PC-9 (cell line): ENCODE measurements around the gene BTAF1. TPM values are rescaled to one million over a fixed set of nuclear protein-coding genes. Genes with fewer than 3 reads are reported as not detected.

Experiments used
- BruUV-seq: library from RNA; stranded (reverse); fragments of 400-500 nt; replicated peaks from 2 replicates; lab custom pipeline; 2021; lab: Mats Ljungman, UMichigan
- CTCF ChIA-PET: fragments of 300-600 bp; sonication (Branson Sonifier 250); formaldehyde crosslinking; loops from one replicate; lab custom pipeline; 2022; ENCODE audit warnings: antibody characterized with exemption; lab: Charles Lee
- POLR2A ChIA-PET: fragments of 300-600 bp; sonication (Branson Sonifier 250); formaldehyde crosslinking; loops from one replicate; lab custom pipeline; 2022; ENCODE audit warnings: antibody characterized with exemption; ENCODE audit not compliant: unreplicated experiment; lab: Charles Lee
- DNase-seq, 2 experiments: peaks; one replicate each; pipeline versions ENCODE4 v3.0.0 to v3.0.0-alpha.2; 2015 to 2022; ENCODE audit warnings: mixed read lengths in 1 of 2
- H2AFZ ChIP-seq: fragments of 200-600 bp; sonication (generic); 2 replicates; pipeline ENCODE4 v1.8.1; 2017; ENCODE audit warnings: antibody characterized with exemption
- H3F3A ChIP-seq: fragments of 200-600 bp; sonication (generic); 2 replicates; pipeline ENCODE4 v1.8.1; 2017; ENCODE audit warnings: antibody characterized with exemption, mild to moderate bottlenecking, low read depth; ENCODE audit not compliant: insufficient read depth
- H3K27ac ChIP-seq: fragments of 200-600 bp; sonication (generic); 2 replicates; pipeline ENCODE4 v1.6.1; 2016; ENCODE audit warnings: mixed run types
- H3K27me3 ChIP-seq: fragments of 200-600 bp; sonication (generic); 2 replicates; pipeline ENCODE4 v1.6.1; 2016; ENCODE audit warnings: low read depth, mixed run types; ENCODE audit not compliant: insufficient read depth
- H3K36me3 ChIP-seq: fragments of 200-600 bp; sonication (generic); 2 replicates; pipeline ENCODE4 v1.6.1; 2016; ENCODE audit warnings: low read depth, mixed run types
- H3K4me1 ChIP-seq: fragments of 200-600 bp; sonication (generic); replicated peaks from 2 replicates; pipeline ENCODE4 v1.6.1; 2016; ENCODE audit warnings: mixed run types; ENCODE audit not compliant: insufficient read depth
- H3K4me2 ChIP-seq: fragments of 200-600 bp; sonication (generic); 2 replicates; pipeline ENCODE4 v1.6.1; 2017; ENCODE audit warnings: mixed run types
- H3K4me3 ChIP-seq: fragments of 200-600 bp; sonication (generic); 2 replicates; pipeline ENCODE4 v1.6.1; 2016; ENCODE audit warnings: mixed run types
- H3K79me2 ChIP-seq: fragments of 200-600 bp; sonication (generic); 2 replicates; pipeline ENCODE4 v1.6.1; 2017; ENCODE audit warnings: low read depth, mixed run types
- H3K9me2 ChIP-seq: fragments of 200-600 bp; sonication (generic); 2 replicates; pipeline ENCODE4 v1.8.1; 2017; ENCODE audit warnings: mild to moderate bottlenecking; ENCODE audit not compliant: insufficient read depth
- H3K9me3 ChIP-seq: fragments of 200-600 bp; sonication (generic); 2 replicates; pipeline ENCODE4 v1.8.1; 2016; ENCODE audit warnings: low read depth; ENCODE audit not compliant: insufficient read depth
- H4K20me1 ChIP-seq: fragments of 200-600 bp; sonication (generic); 2 replicates; pipeline ENCODE4 v1.8.1; 2017; ENCODE audit not compliant: insufficient read depth
- CTCF ChIP-seq: fragments of 200-600 bp; sonication (generic); conservative IDR thresholded peaks from 2 replicates; pipeline ENCODE4 v1.6.1; 2017; ENCODE audit warnings: mixed run types, antibody characterized with exemption, mild to moderate bottlenecking, moderate library complexity
- EZH2 ChIP-seq: fragments of 200-600 bp; sonication (generic); IDR thresholded peaks from 2 replicates; pipeline ENCODE4 v1.8.0; 2017; ENCODE audit warnings: antibody characterized with exemption, low read depth
- intact Hi-C: fragments of 100-400 bp; cut with micrococcal nuclease; formaldehyde crosslinking; loops from one replicate; pipeline ENCODE4 v1.10.0; 2022; ENCODE audit not compliant: unreplicated experiment
- total RNA-seq: library from RNA; stranded (reverse); gene quantifications from 2 replicates; pipeline ENCODE4 v1.2.3, GENCODE V29; 2021

The BTAF1 gene
- total RNA-seq, 1 experiment from 2014 or later = 19.0 TPM

GRCh38 chr10:91924212-91925021, 847 bp downstream of the BTAF1 start:
- H3K27me3 ChIP-seq = no peaks in the 10 kb centered on the region
- H3K4me1 ChIP-seq = peaks cover 5% of the 10 kb centered on the region; the same call in 1 of the 2 replicates
- no peaks in the 10 kb centered on the region for H3K36me3 ChIP-seq
- DNase-seq = no peak
- H4K20me1 ChIP-seq = no peaks in the 10 kb centered on the region; the same call in 1 of the 2 replicates
- no peak for TF ChIP-seq CTCF
- TF ChIP-seq EZH2 = no peak
- H3F3A ChIP-seq = no peaks in the 10 kb centered on the region
- no peaks in the 10 kb centered on the region for H3K9me2 ChIP-seq
- ChIA-PET POLR2A (interaction anchor here (0.6 kb wide), 1 partner anchor 804 kb away, joined by 3 read pairs; no protein-coding TSS in a partner anchor), CTCF (interaction anchor here (0.6 kb wide), 1 partner anchor 62 kb away, joined by 3 read pairs; no protein-coding TSS in a partner anchor)
- H3K4me3 ChIP-seq = peak overlapping the region; percentile 93
- H3K27ac ChIP-seq = no peak overlapping the region; the same call in 1 of the 2 replicates
- no TSS peak for BruUV-seq
- intact Hi-C loops = no loop called here
- peaks cover 57% of the 10 kb centered on the region for H3K79me2 ChIP-seq
- H2AFZ ChIP-seq = peak overlapping the region; percentile 97
- peak overlapping the region; percentile 86 for H3K4me2 ChIP-seq
- H3K9me3 ChIP-seq = no peaks in the 10 kb centered on the region

GRCh38 chr10:91925022-91925320, 1.4 kb downstream of the BTAF1 start:
- Histone ChIP-seq H3K36me3 (no peaks in the 10 kb centered on the region), H3F3A (no peaks in the 10 kb centered on the region), H3K4me1 (peaks cover 5% of the 10 kb centered on the region; the same call in 1 of the 2 replicates), H3K27me3 (no peaks in the 10 kb centered on the region), H4K20me1 (no peaks in the 10 kb centered on the region; the same call in 1 of the 2 replicates), H3K79me2 (peaks cover 57% of the 10 kb centered on the region), H3K27ac (no peak overlapping the region), H3K4me3 (peak overlapping the region; percentile 93), H2AFZ (no peak overlapping the region), H3K9me2 (no peaks in the 10 kb centered on the region), H3K4me2 (peak overlapping the region; percentile 86), H3K9me3 (no peaks in the 10 kb centered on the region)
- POLR2A ChIA-PET = no interaction called here
- TF ChIP-seq CTCF = no peak
- no peak for TF ChIP-seq EZH2
- BruUV-seq = no TSS peak
- CTCF ChIA-PET = interaction anchor here (0.6 kb wide), 1 partner anchor 62 kb away, joined by 3 read pairs; no protein-coding TSS in a partner anchor
- intact Hi-C loops = no loop called here
- DNase-seq = no peak

GRCh38 chr10:91930939-91931338, 7.4 kb downstream of the BTAF1 start:
- Histone ChIP-seq H3F3A (peaks cover 11% of the 10 kb centered on the region), H4K20me1 (no peaks in the 10 kb centered on the region; the same call in 1 of the 2 replicates), H3K79me2 (peaks cover 74% of the 10 kb centered on the region), H3K36me3 (no peaks in the 10 kb centered on the region), H3K9me2 (no peaks in the 10 kb centered on the region), H3K4me3 (no peak overlapping the region), H3K9me3 (no peaks in the 10 kb centered on the region), H3K4me1 (peaks cover 16% of the 10 kb centered on the region), H2AFZ (no peak overlapping the region), H3K4me2 (no peak overlapping the region), H3K27ac (no peak overlapping the region), H3K27me3 (no peaks in the 10 kb centered on the region)
- CTCF ChIA-PET = no interaction called here
- no peak for TF ChIP-seq EZH2
- no peak for TF ChIP-seq CTCF
- intact Hi-C loops = no loop called here
- DNase-seq = no peak
- BruUV-seq = no TSS peak
- POLR2A ChIA-PET = no interaction called here
